ENCODE results near the gene RPS5.
"Not testable (repeated sequence)": the region's sequence is repeated elsewhere in the genome, so short reads cannot be mapped to it uniquely, and the experiment has no call there.

The RPS5 gene

GRCh38 chr19:58355908-58356765, 30.9 kb upstream of the RPS5 start:
- no peak for DNase-seq

GRCh38 chr19:58356766-58357480, 30.1 kb upstream of the RPS5 start:
- no peak for DNase-seq

DNA sequence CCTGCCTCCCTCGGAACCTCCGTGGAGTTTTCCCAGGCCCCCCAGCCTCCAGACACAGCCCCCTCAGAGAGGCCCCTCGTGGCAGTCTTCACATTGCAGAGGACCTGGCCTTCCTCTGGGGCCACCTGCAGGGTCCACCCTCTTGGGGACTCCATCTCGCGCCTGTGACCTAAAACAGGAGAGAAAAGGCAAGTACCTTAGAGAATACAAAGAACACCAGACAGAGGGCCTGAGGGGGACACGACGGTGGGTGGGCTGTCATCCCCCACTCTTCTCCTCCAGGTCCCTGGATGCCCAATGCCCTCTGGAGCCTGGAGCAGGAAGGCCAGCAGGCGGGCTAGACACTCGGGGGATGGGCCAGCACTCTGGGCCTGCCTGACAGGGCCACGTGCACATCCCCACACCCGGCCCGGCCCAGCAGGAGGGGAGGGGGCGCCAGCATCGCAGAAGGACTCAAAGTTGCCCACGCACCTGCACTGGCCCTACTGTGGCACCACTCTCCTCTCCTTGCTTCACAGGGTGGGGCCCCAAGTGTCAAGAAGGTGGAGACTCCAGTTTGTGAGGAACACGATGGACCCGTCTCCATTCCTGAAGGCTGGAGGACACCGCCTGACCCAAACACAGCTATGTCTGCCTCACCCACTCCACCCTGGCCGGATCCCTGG, 29.5 kb upstream of the RPS5 start:
- no peak for DNase-seq

DNA sequence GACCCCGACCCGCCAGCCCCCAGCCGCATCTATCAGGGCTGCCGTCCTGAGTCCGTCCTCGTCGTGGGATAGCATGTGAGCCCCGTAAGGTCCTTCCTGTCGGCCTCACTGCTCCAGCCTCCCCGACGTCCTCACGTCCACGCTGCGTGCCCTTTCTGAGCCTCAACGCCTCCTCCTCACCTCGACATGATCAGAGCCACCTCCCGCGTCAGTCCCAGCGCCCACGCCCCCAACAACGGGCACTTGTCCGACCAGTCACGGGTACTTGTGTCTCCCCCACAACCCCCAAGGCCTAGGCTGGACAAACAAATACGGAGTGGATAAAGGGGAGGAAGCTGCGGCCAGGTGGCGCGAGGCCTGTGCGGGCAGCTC, 25.2 kb upstream of the RPS5 start:
- DNase-seq: peak in 8 of 56 donors; percentile 42 to 73 (median 61)

GRCh38 chr19:58362272-58362994, 24.6 kb upstream of the RPS5 start, which contains the start of gene ZNF497:
Gene ZNF497 (minus strand): TSS chr19:58362751. CDS start chr19:58357635, 5,116 bp downstream.
- peak; percentile 64 to 99 (median 95) for DNase-seq

DNA sequence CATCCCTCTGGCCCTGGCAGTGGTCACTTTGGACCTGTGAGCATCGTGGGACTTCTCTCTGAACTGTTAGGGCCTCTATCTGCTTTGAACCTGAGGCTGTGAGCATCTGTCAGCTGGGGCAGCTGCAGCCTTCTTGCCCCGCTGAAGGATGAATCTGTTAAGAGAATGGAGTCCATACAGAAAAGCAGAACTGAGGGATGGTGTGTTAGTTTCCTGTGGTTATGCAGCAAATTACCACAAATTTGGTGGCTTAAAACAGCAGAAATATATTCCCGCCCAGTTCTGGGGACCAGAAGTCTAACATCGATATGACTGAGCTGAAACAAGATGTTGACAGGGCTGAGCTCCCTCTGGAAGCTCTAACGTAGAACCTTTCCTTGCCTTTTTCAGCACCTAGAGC, 22.9 kb upstream of the RPS5 start:
- DNase-seq: no peak

DNA sequence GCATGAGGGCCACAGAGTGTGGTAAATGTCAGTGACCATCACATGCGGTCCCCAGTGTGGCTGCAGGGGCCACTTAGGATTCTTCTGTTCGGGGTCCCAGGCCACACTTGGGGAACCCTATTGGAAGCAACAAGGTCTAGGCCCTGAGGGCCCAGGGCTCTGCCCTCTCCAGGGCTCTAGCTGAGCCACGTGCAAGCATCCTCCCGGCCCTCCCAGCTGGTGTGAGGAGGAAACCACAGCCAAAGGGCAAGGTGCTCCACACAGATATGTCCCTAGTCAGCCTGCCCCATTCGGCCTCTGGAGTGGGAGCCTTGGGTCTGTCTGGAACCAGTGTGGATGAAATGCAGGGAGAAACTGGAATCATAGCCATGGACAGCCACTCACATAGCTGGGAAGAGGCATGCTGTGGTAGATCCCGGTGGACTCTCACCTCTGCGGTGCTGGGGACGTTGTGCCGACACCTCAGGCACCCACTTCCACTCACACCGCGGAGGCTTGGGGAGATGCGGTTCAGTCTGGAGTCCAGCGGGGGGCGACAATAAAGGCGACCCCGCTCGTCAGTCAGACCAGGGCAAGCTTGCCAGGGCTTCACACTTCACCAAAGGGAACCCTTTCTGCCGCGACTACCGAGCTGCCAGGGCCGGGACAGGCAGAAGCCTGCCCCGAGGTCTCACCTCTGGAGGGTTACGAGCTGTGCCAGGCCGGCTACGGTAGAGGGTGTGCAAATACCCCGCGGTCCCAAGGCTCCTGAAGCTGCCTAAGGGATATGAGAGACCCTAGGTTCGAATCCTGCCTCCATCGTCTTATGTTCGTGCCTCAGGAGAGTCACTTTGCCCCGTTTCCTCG, 20.3 kb upstream of the RPS5 start:
- DNase-seq: no peak

DNA sequence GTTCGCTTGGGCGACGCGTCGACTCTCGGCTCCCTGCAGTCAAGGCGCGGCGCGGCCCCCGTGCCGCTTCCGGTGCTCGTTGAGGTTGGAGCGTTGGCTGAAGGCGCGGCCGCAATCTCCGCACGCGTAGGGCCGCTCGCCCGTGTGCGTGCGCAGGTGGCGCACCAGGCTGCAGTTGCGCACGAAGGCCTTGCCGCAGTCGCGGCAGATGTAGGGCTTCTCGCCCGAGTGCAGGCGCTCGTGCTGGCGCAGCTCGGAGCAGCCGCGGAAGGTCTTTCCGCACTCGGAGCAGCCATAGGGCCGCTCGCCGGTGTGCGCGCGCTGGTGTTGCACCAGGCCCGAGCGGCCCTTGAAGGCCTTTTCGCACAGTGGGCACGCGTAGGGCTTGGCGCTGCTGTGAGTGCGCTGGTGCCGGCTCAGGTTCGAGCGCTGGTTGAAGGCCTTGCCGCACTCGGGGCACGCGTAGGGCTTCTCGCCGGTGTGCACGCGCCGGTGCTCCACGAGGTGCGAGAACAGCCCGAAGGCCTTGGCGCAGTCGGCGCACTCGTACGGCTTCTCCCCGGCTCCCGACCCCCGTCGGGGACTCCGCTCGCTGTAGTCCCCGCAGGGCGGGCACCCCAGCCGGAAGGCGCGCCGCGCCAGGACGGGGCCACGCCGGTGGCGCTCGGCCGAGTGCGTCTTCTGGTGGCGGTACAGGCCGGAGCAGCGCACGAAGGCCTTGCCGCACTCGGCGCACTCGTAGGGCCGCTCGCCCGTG, 19.2 kb upstream of the RPS5 start:
- DNase-seq: no peak

- DNase-seq: no peak
Measured at GRCh38 chr19:58368561-58369360, 18.3 kb upstream of the RPS5 start.

DNA sequence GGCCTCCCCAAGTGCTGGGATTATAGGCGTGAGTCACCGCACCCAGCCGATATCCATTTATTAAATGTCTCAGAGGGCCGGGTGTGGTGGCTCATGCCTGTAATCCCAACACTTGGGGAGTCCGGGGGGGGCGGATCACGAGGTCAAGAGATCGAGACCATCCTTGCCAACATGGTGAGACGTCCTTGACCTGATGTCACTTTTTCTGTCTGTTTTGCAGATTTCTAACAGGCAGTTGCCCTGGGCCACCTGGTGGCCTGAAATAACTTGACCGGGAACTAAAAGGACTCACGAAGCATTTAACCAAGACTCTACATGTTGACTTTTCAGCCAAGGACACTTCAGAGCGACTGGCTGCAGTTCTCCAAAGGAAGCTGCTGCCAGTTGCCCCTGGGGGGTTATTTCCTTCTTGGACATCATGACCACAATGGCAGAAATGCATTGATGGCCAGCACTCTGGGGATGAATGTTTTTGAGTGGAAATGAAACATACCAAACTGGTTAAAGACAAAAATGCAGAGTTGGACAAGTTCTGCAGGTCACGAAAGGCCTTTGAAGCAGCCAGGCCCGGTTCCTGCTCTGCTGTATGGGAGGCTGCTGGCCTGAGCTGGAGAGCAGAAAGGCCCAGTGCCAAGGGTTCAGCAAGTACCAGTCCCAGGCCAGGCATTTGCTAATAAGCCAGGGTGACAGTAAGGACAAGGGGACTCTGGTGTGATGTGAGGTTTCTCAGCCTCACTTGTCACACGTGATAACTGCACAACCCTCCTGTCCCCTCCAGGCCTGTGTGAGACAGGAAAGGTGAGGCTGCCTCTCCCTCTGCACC, 14.5 kb upstream of the RPS5 start:
- DNase-seq: peak in 5 of 56 donors; percentile 8 to 24 (median 13)

- DNase-seq: no peak
Measured at GRCh38 chr19:58374200-58374599, 12.9 kb upstream of the RPS5 start.

- DNase-seq: not testable (repeated sequence)
Measured at GRCh38 chr19:58376724-58377123, 10.3 kb upstream of the RPS5 start.

DNA sequence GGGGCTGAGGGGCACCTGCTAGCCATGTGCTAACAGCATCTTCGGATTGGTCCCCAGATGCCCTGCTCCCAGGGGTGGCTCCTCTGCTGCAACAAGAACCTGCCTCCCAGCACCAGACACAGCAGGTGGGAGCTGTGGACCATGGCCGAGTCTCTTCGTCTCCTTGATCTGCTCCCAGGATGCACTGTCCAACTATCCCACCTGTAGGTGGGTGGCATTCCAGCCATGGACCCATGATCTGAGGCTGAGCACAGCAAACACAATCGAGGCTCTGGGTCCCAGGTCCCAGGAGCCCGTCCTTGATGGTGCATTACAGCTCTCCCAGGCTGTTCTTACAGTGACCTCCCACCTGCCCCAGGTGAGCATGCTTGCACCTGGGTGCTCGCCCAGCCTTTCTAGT, 7.8 kb upstream of the RPS5 start:
- no peak for DNase-seq

DNA sequence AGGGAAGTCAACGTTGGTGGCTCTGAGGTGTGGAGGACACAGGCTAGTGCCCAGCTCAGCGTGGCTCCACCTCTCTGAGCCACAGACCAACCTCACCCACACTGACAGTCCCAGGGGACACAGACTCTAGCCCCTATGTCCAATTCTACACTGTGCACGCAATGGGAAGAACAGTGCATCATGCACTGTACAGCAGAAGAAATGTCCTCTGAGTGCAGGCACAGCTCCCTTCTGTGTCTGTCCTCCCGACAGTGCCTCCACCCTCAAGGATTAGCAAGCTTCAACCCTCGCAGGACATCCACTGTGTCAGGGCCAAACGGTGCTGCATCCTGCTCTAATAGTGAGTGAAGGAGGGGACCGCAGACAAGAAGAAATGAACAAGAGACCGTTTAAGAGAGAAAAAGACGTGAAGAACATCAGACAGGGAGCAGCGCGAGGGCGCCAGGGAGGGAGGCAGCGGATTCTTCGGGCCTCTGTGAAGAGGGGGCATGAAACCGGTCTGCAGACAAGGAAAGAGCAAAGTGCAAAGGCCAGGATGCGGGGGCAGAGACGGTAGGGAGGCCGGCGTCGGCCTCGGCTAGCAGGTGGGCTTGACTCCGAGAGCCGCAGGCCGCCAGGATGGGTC, 6.9 kb upstream of the RPS5 start:
- peak in 1 of 56 donors; percentile 55 for DNase-seq

- peak; percentile 89 to 99 (median 98) for DNase-seq
Measured at GRCh38 chr19:58380662-58381459, 6.2 kb upstream of the RPS5 start, which contains the start of gene ZNF837. Gene ZNF837 (minus strand): TSS chr19:58381030. CDS start chr19:58369332, 11,698 bp downstream.
